ENCODE results near the gene SCCPDH. TPM values are rescaled to one million over a fixed set of nuclear protein-coding genes. Genes with fewer than 3 reads are reported as not detected.

Gene SCCPDH
- polyA plus RNA-seq, result 30.4 and 37.5 TPM in 2 replicates

GRCh38 chr1:246724016-246724730 lies at the start of gene SCCPDH:
TSS of gene SCCPDH (plus strand) at chr1:246724409. CDS start at chr1:246724423, 14 bp downstream.

Other genes starting within 250 kb of the SCCPDH start
- 30.0 and 30.5 TPM in 2 replicates for gene SMYD3, start 217.1 kb upstream of the SCCPDH start, polyA plus RNA-seq
- 17.7 and 22.3 TPM in 2 replicates for gene TFB2M, start 158.1 kb upstream of the SCCPDH start, polyA plus RNA-seq
- gene CNST, start 158.0 kb upstream of the SCCPDH start, polyA plus RNA-seq, result 17.9 and 28.5 TPM in 2 replicates
- gene AHCTF1, start 207.5 kb downstream of the SCCPDH start, polyA plus RNA-seq, result 6.2 and 15.0 TPM in 2 replicates

All from Purkinje cell (primary cell).